ENCODE measurements around the gene CCDC85C. TPM values are rescaled to one million over a fixed set of nuclear protein-coding genes. Genes with fewer than 3 reads are reported as not detected.

CCDC85C gene
- polyA plus RNA-seq, 2 donors, result 30.1 to 51.0 TPM

DNA sequence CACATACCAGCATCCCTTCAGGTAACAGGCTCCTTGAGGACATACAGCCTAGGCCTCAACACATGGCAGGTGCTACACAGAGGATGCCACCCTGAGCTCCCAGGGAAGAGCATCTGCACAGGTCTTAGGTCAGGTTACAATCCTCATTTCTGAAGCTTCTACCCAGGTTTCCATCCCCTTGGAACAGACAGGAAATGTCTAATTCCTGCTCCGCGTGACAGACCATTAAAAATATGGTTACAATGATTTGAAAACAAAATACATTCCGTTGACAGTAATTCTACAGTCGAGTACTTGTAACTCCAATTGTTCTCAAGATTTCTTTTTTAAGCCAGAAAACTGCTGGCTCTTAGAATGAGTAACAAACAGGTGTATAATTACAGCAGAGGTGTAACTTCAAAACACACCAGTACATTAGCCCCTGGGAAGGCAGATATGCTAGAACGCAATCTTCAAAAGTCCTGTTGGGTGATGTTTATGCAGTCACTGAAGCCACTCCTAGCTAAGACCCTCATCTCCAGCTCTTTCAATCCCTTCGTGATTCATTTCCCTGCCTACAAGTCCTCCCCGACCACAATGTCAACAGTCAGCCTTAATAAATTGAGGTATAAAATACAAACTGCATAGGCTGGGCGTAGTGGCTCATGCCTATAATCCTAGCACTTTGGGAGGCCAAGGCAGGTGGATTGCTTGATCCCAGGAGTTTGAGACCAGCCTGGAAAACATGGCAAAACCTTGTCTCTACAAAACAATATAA lies 135.0 kb downstream of the CCDC85C start:
- H3K4me1 ChIP-seq (ENCODE audit: control insufficient read depth in 2 of 2, insufficient read depth in 2 of 2, low read length in 1 of 2), result no peaks in the 10 kb centered on the region
- no peaks in the 10 kb centered on the region for H3K27me3 ChIP-seq (ENCODE audit: control insufficient read depth in 1 of 2, insufficient read depth in 2 of 2, low read length in 2 of 2)
- H3K36me3 ChIP-seq (ENCODE audit: control insufficient read depth in 2 of 2, insufficient read depth in 2 of 2, low read length in 1 of 2), result peaks cover 5 to 8% of the 10 kb centered on the region in 2 donors
- 76 to 78% methylated on average over 8 of the region's 8 CpGs for WGBS, 2 donors
- H3K9me3 ChIP-seq (ENCODE audit: control insufficient read depth in 2 of 2, insufficient read depth in 1 of 2, low read depth in 1 of 2, low read length in 1 of 2), result no peaks in the 10 kb centered on the region
- H3K4me3 ChIP-seq (ENCODE audit: low read depth in 1 of 2, low read length in 2 of 2), result no peak overlapping the region
- H3K27ac ChIP-seq (ENCODE audit: low read depth in 2 of 2, low read length in 1 of 2), result no peak overlapping the region

DNA sequence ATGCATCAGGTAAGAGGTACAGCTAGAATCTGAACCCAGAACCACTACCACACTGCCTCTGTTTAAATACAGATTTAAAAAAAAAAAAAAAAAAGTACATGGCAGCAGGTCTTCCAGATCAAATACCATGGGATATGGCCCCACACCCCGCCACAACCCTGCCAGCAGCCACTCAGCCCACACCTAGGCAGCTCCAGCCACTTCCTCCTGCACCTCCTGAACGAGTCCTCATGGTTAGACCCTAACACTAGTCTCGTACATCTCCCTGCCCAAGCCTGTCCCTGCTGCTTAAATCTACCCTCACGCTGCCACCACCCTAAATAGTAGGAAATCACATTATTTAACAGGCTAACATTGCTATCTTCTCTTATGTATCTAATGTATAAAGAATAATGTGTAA lies 135.9 kb downstream of the CCDC85C start:
- Histone ChIP-seq H3K9me3 (ENCODE audit: control insufficient read depth in 2 of 2, insufficient read depth in 1 of 2, low read depth in 1 of 2, low read length in 1 of 2) (no peaks in the 10 kb centered on the region), H3K27ac (ENCODE audit: low read depth in 2 of 2, low read length in 1 of 2) (no peak overlapping the region), H3K36me3 (ENCODE audit: control insufficient read depth in 2 of 2, insufficient read depth in 2 of 2, low read length in 1 of 2) (peaks cover 8 to 9% of the 10 kb centered on the region in 2 donors), H3K4me1 (ENCODE audit: control insufficient read depth in 2 of 2, insufficient read depth in 2 of 2, low read length in 1 of 2) (no peaks in the 10 kb centered on the region), H3K4me3 (ENCODE audit: low read depth in 1 of 2, low read length in 2 of 2) (no peak overlapping the region), H3K27me3 (ENCODE audit: control insufficient read depth in 1 of 2, insufficient read depth in 2 of 2, low read length in 2 of 2) (no peaks in the 10 kb centered on the region)
- 73 to 80% methylated on average over 4 of the region's 4 CpGs for WGBS, 2 donors

DNA sequence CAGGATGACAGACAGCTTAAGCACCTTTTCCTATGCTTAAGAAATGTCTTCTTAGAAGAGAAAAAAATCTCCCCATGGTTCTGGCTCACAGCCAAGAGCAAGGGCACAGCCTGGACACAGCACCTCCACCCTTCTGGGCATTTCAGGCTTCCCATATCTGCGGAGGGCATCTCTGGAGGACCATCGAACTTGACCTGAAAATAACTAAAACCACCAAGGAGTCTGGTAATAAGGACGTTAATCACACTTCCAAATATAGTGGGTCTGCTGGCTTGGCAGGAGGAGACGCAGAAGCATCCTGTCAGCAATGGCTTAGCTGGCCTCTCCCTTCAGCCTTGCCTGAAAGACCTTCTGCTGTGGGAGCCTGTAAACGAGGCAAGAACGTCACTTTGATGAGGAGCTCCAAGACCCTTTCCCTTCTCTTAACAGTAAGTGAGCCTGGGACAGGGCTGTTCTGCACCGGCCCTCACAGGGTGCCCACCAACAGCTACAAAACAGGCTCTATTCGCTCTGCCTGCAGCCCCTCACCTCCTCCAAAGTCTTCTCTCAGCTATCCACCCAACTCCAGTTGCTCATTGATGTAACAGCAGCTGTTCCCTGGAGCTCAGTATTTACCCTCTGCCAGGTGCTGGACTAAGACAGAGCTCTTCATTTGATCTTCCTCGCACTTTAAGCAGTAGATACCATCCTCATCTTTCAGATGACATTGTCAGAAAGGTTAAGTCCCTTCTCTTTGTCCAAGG lies 136.5 kb downstream of the CCDC85C start:
- Histone ChIP-seq H3K36me3 (ENCODE audit: control insufficient read depth in 2 of 2, insufficient read depth in 2 of 2, low read length in 1 of 2) (peaks cover 8 to 9% of the 10 kb centered on the region in 2 donors), H3K4me3 (ENCODE audit: low read depth in 1 of 2, low read length in 2 of 2) (no peak overlapping the region), H3K9me3 (ENCODE audit: control insufficient read depth in 2 of 2, insufficient read depth in 1 of 2, low read depth in 1 of 2, low read length in 1 of 2) (no peaks in the 10 kb centered on the region), H3K27me3 (ENCODE audit: control insufficient read depth in 1 of 2, insufficient read depth in 2 of 2, low read length in 2 of 2) (no peaks in the 10 kb centered on the region), H3K27ac (ENCODE audit: low read depth in 2 of 2, low read length in 1 of 2) (no peak overlapping the region), H3K4me1 (ENCODE audit: control insufficient read depth in 2 of 2, insufficient read depth in 2 of 2, low read length in 1 of 2) (no peaks in the 10 kb centered on the region)
- WGBS, 2 donors, result 75% methylated on average over 9 of the region's 9 CpGs

DNA sequence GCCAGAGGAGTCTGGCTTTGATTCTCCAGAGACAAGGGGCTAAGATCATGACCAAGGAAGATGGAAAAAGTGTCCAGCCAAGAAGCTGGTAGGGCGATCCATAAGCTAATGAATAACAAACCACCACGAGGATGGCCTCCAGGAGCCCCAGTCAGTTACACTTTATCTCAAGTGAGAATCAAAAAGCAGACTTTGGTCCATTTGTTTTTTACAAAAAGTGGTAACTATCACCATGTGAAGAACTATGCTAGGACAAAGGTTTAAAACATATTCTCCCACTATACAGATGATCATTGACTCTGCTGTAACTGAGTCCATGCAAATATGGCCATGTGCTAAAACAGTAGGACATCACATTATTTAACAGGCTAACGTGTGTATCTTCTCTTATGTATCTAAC lies 137.2 kb downstream of the CCDC85C start:
- no peaks in the 10 kb centered on the region for H3K9me3 ChIP-seq (ENCODE audit: control insufficient read depth in 2 of 2, insufficient read depth in 1 of 2, low read depth in 1 of 2, low read length in 1 of 2)
- WGBS, 2 donors, result 78 to 87% methylated on average over 3 of the region's 3 CpGs
- H3K27me3 ChIP-seq (ENCODE audit: control insufficient read depth in 1 of 2, insufficient read depth in 2 of 2, low read length in 2 of 2), result no peaks in the 10 kb centered on the region
- H3K4me3 ChIP-seq (ENCODE audit: low read depth in 1 of 2, low read length in 2 of 2), result no peak overlapping the region
- no peaks in the 10 kb centered on the region for H3K4me1 ChIP-seq (ENCODE audit: control insufficient read depth in 2 of 2, insufficient read depth in 2 of 2, low read length in 1 of 2)
- H3K36me3 ChIP-seq (ENCODE audit: control insufficient read depth in 2 of 2, insufficient read depth in 2 of 2, low read length in 1 of 2), result peaks cover 12% of the 10 kb centered on the region in 2 donors
- H3K27ac ChIP-seq (ENCODE audit: low read depth in 2 of 2, low read length in 1 of 2), result no peak overlapping the region

DNA sequence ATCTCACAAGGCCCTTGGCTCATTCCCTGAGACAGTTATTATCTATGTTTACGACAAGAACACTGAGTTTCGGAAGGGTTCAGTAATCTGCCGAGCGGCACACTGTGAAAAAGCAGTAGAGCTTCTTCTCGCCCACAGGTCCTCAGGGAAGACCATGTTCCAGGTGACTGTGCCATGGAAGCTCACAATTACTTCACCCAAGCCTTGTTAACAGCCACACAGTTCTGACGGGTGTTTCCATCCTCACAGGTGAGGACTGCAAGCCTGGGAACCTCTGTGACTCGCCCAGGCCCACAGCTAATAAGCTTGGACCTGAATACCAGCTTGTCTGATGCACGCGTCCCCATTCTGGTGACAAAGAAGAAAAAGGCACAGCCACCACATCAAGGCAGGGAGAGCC lies 138.7 kb downstream of the CCDC85C start:
- H3K36me3 ChIP-seq (ENCODE audit: control insufficient read depth in 2 of 2, insufficient read depth in 2 of 2, low read length in 1 of 2), result peaks cover 17% of the 10 kb centered on the region in 2 donors
- WGBS, 2 donors, result 90 to 91% methylated on average over 9 of the region's 9 CpGs

DNA sequence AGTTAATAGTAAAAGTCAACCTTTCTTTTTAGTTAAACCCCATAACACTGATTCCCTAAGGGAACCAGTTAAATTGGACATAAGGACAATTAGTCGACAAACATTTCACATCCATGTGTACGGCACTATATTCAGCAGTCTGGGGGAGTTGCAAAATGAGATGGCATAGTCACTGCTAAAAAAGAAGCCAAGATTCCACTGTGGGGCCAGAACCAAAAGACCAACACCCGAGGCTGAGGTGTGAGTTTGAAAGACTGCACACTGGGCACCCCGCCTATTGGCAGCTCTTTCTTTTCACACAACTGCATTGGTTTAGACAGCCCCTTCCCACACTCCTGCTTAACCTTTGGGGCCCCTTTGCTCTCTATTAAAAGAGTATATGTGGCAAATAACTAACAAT lies 140.0 kb downstream of the CCDC85C start:
- Histone ChIP-seq H3K4me1 (ENCODE audit: control insufficient read depth in 2 of 2, insufficient read depth in 2 of 2, low read length in 1 of 2) (no peaks in the 10 kb centered on the region), H3K9me3 (ENCODE audit: control insufficient read depth in 2 of 2, insufficient read depth in 1 of 2, low read depth in 1 of 2, low read length in 1 of 2) (no peaks in the 10 kb centered on the region), H3K27me3 (ENCODE audit: control insufficient read depth in 1 of 2, insufficient read depth in 2 of 2, low read length in 2 of 2) (no peaks in the 10 kb centered on the region), H3K36me3 (ENCODE audit: control insufficient read depth in 2 of 2, insufficient read depth in 2 of 2, low read length in 1 of 2) (peaks cover 17 to 22% of the 10 kb centered on the region in 2 donors), H3K27ac (ENCODE audit: low read depth in 2 of 2, low read length in 1 of 2) (no peak overlapping the region), H3K4me3 (ENCODE audit: low read depth in 1 of 2, low read length in 2 of 2) (no peak overlapping the region)
- WGBS, 2 donors, result 82 to 83% methylated on average over 4 of the region's 4 CpGs

More for the DNA sequence above, 138.7 kb downstream of the CCDC85C start:
- Histone ChIP-seq H3K9me3 (ENCODE audit: control insufficient read depth in 2 of 2, insufficient read depth in 1 of 2, low read depth in 1 of 2, low read length in 1 of 2) (no peaks in the 10 kb centered on the region), H3K27ac (ENCODE audit: low read depth in 2 of 2, low read length in 1 of 2) (no peak overlapping the region), H3K4me3 (ENCODE audit: low read depth in 1 of 2, low read length in 2 of 2) (no peak overlapping the region), H3K4me1 (ENCODE audit: control insufficient read depth in 2 of 2, insufficient read depth in 2 of 2, low read length in 1 of 2) (no peaks in the 10 kb centered on the region), H3K27me3 (ENCODE audit: control insufficient read depth in 1 of 2, insufficient read depth in 2 of 2, low read length in 2 of 2) (no peaks in the 10 kb centered on the region)

DNA sequence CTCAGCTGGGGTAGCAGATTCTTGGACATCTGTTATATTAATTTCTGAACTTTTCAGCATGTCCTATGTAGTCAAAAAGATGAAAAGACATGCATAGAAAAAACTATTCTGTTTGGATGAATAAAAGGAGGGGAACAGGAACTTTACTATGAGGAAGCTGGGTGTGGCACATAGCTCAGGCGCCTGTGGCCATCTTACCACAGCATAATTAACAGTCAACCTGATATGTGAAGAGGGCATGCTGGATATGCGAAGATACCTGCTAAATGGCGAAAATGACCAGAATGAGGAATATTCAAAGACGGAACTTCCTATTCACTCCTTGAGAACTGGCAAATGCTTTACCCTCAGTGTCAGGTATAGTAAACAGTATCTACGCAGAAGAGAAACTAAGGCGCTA lies 141.8 kb downstream of the CCDC85C start:
- H3K9me3 ChIP-seq (ENCODE audit: control insufficient read depth in 2 of 2, insufficient read depth in 1 of 2, low read depth in 1 of 2, low read length in 1 of 2), result no peaks in the 10 kb centered on the region
- H3K4me3 ChIP-seq (ENCODE audit: low read depth in 1 of 2, low read length in 2 of 2), result no peak overlapping the region
- peaks cover 17 to 24% of the 10 kb centered on the region in 2 donors for H3K36me3 ChIP-seq (ENCODE audit: control insufficient read depth in 2 of 2, insufficient read depth in 2 of 2, low read length in 1 of 2)
- no peaks in the 10 kb centered on the region for H3K4me1 ChIP-seq (ENCODE audit: control insufficient read depth in 2 of 2, insufficient read depth in 2 of 2, low read length in 1 of 2)
- 65 to 79% methylated on average over 6 of the region's 6 CpGs for WGBS, 2 donors
- no peak overlapping the region for H3K27ac ChIP-seq (ENCODE audit: low read depth in 2 of 2, low read length in 1 of 2)
- no peaks in the 10 kb centered on the region for H3K27me3 ChIP-seq (ENCODE audit: control insufficient read depth in 1 of 2, insufficient read depth in 2 of 2, low read length in 2 of 2)

DNA sequence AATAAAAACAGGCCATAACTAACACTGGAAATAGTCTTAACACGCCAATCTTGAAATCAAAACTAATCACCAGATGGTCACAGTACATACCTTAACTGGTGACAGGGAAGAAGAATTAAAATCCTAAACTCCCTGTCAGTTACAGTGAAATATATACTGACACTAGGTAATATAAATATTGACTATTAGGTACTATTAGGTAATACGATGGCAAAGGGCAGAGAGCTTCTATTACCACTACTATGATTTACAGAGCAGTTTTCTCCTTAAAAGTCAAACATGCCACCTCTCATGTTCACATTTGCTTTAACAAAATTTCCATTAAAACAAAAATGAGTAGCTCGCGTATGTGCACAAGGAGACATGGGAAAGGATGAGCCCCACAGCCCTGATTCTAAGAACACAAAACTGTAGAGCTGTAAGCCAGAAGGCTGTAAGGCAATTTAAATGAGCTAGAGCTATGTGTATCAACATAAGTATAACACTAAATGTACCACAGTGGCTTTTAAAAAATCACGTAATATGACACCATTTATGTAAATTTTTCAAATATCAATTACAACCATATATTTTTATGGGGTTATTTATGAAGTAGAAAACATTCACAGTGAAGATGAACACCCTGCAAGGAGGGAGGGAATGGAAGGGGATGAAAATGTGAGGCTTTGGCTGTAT lies 142.5 kb downstream of the CCDC85C start:
- H3K27ac ChIP-seq (ENCODE audit: low read depth in 2 of 2, low read length in 1 of 2), result no peak overlapping the region
- H3K27me3 ChIP-seq (ENCODE audit: control insufficient read depth in 1 of 2, insufficient read depth in 2 of 2, low read length in 2 of 2), result no peaks in the 10 kb centered on the region
- H3K4me1 ChIP-seq (ENCODE audit: control insufficient read depth in 2 of 2, insufficient read depth in 2 of 2, low read length in 1 of 2), result no peaks in the 10 kb centered on the region
- H3K4me3 ChIP-seq (ENCODE audit: low read depth in 1 of 2, low read length in 2 of 2), result no peak overlapping the region
- H3K36me3 ChIP-seq (ENCODE audit: control insufficient read depth in 2 of 2, insufficient read depth in 2 of 2, low read length in 1 of 2), result peaks cover 17 to 24% of the 10 kb centered on the region in 2 donors
- H3K9me3 ChIP-seq (ENCODE audit: control insufficient read depth in 2 of 2, insufficient read depth in 1 of 2, low read depth in 1 of 2, low read length in 1 of 2), result no peaks in the 10 kb centered on the region
- 86 to 96% methylated on average over 5 of the region's 5 CpGs for WGBS, 2 donors

DNA sequence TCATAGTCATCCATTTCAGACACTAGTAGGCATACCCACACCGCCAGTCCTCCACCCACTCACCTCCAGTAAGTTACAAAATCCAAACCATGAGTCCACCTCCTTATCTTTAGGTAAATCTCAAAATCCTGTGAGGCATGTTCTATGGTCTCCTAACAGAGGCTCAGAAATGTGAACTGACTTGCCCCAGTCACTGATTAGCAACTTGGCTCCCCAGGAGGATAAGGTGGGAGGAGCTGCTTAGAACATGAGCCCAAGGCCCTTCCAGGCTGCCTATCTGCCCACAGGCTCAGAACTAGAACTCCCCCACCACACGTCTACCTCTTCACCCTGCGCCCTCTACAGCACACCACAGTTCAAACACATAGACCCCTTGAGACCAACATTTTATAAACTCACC lies 143.2 kb downstream of the CCDC85C start:
- peaks cover 17 to 24% of the 10 kb centered on the region in 2 donors for H3K36me3 ChIP-seq (ENCODE audit: control insufficient read depth in 2 of 2, insufficient read depth in 2 of 2, low read length in 1 of 2)
- no peak overlapping the region for H3K27ac ChIP-seq (ENCODE audit: low read depth in 2 of 2, low read length in 1 of 2)
- H3K9me3 ChIP-seq (ENCODE audit: control insufficient read depth in 2 of 2, insufficient read depth in 1 of 2, low read depth in 1 of 2, low read length in 1 of 2), result no peaks in the 10 kb centered on the region
- H3K27me3 ChIP-seq (ENCODE audit: control insufficient read depth in 1 of 2, insufficient read depth in 2 of 2, low read length in 2 of 2), result no peaks in the 10 kb centered on the region
- H3K4me1 ChIP-seq (ENCODE audit: control insufficient read depth in 2 of 2, insufficient read depth in 2 of 2, low read length in 1 of 2), result no peaks in the 10 kb centered on the region
- no peak overlapping the region for H3K4me3 ChIP-seq (ENCODE audit: low read depth in 1 of 2, low read length in 2 of 2)
- WGBS, 2 donors, result 88 to 91% methylated on average over 3 of the region's 3 CpGs

All from esophagus (tissue), 2 donors.